GM21717 (cell line): ENCODE measurements around the gene BACE2.

ENCODE experiments used
- ATAC-seq: cut with Tn5 transposase; IDR thresholded peaks from one replicate; pipeline ENCODE4 v1.9.1; 2021; ENCODE audit warnings: mild to moderate bottlenecking, moderate library complexity; ENCODE audit not compliant: unreplicated experiment

The BACE2 gene

DNA sequence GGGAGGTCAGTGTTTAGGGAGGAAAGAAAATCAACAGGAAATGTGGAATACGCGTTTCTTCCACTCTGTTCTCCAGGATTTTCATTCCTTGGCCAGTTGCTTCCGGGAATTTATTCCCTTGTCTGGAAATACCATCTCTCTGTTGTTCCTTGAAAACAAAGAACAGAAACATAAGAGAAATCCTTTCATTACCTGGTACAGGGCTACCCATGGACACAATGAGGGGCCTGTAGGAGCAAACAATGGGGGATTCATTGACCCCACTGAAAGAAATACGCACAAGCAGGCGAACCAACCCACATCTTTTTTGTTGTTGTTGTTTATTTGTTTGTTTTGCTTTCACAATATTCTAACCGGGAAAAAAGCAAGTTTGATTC is 20.0 kb upstream of the BACE2 start:
- no peak for ATAC-seq

DNA sequence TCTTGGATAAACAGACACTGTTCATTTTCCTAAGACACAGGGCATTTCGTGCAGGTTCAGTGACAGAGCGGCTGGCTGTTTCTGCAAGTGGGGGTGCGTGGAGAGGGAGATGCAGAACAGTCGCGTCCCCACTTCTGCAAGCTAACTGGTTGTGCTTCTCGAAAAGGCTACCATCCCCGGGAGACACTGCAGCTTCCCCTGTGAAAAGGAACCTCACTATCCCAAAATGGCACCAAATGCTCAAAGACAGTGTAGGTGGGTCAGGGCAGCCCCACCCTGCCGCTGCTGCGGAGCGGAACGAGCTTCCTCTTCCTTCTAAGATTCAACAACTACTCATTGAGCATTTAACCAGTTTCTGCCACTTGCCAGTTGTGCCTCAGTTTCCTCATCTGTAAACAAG is 19.2 kb upstream of the BACE2 start:
- no peak for ATAC-seq

DNA sequence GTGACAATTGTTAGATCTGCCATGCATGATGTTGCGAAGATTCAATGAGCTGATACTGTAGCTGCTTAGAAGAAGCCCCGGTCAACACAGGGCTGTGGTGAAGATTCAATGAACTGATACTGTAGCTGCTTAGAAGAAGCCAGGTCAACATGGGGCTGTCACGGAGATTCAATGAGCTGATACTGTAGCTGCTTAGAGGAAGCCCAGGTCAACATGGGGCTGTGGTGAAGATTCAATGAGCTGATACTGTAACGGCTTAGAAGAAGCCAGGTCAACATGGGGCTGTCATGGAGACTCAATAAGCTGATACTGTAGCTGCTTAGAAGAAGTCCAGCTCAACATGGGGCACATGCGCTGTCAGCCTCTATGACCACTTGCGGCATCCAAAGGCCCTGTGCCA is 18.8 kb upstream of the BACE2 start:
- ATAC-seq = no peak

DNA sequence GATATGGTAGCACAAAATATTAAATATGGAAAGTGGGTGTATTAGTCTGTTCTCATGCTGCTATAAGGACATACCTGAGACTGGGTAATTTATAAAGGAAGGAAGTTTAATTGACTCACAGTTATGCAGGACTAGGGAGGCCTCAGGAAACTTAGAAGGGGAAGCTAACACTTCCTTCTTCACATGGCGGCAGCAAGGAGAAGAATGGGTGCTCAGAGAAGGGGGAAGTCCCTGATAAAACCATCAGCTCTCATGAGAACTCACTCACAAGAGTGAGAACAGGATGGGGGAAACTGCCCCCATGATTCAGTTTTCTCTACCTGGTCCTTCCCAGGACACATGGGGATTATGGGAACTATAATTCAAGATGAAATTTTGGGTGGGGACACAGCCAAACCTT is 15.8 kb upstream of the BACE2 start:
- ATAC-seq = no peak

DNA sequence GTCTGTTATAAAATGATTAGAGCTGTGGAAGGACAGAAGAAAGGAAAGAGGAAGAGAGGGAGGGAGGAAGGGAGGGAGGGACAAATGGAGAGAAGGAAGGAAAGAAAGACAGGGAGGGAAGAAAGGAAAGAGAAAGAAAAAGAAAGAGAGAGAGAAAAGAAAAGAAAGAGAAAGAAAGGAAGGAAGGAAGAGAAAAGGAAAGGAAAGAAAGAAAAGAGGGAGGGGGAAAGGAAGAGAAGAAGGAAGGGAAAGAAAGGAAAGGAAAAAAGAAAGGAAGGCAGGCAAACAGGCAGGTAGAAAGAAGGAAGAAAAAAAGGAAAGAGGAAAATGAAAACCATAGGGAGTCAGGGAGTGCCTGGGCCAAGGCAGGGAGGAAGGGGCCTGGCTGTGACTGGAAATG is 14.5 kb upstream of the BACE2 start:
- no peak for ATAC-seq

DNA sequence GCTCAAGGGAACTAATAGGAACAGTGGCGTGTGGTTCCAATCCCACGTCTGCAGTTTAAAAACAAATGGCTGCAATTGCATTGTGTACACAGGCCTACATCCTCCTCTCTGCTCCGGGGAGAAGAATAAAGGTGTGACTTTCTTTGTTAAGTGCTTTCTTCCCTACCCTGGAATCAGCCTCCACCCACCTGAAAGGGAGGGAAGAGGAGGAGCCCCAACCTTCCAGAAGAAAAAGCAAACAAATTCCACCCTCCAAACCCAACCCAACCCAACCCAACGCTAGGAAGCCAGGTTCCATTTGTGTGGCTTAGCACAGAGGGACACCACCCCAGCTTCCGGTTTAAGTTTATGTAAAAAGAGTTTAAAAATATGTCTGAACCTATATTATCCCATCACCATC is 11.8 kb upstream of the BACE2 start:
- ATAC-seq = no peak

DNA sequence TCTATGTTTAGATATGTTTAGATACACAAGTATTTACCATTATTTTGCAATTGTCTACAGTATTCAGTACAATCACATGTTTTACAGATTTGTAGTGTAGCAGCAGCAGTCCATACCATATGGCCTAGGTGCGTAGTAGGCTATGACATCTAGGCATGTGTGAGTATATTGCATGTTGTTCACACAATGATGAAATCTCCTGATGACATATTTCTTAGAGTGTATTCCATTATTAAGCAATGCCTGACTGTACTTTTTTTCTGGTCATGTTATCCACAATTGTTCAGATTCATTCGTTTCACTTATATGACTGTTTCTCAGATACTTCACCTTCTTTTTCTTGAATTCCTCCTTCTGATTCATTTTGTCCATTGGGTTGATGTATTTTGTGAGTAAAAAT is 9.9 kb upstream of the BACE2 start:
- no peak for ATAC-seq

DNA sequence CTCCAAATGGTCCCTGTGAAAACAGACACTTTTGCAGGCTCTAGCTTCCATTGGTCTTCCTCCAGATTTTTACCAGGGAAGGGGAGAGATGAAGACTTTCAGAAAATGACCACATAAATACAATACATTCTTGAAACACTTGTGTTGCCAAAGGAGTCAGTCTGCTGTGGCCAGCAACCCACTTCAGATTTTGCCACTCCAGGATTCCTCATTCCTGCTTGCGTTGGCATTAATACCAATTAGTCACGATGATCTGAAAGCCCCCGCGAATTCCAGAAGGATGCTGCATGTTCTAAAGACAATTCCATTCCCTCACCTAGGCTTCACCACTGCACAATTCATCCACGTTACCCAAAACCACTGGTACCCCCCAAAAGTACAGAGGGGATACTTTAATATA is 7.9 kb upstream of the BACE2 start:
- ATAC-seq = no peak

DNA sequence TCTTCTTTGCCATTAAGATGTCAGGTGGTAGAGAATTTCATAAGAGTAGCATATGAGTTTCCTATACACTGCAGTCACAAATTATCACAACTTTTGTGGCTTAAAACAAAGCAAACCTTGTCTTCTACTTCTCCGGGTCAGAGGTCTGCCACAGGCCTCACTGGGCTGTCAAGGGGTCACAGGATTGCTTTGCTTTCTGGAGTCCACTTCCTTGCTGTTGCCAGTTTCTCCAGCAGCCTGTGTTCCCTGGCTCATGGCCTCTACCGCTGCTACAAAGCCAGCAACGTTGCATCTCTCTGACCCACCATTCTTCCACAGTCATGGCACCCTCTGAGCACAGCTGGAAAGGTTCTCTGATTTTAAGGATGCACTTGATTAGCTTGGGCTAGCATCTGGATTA is 6.5 kb upstream of the BACE2 start:
- ATAC-seq = no peak

DNA sequence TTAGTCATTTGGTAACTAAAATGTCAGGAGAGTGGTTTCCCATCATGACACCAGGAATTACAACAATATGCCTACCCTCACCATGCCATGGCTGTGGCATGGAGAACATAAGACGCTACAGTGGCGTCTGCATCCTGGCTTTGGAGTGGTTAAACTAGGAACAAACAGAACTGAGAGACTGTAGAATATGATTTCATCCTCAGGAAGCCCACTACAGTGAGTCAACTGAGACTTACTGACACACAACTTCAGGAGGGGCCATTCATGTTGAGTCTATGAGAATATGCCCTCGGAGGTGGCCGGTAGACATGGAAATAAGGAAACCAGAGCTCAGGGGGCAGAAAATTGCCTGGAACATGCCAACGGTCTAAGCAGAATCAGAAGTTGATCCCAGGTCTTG is 5.9 kb upstream of the BACE2 start:
- ATAC-seq = no peak

DNA sequence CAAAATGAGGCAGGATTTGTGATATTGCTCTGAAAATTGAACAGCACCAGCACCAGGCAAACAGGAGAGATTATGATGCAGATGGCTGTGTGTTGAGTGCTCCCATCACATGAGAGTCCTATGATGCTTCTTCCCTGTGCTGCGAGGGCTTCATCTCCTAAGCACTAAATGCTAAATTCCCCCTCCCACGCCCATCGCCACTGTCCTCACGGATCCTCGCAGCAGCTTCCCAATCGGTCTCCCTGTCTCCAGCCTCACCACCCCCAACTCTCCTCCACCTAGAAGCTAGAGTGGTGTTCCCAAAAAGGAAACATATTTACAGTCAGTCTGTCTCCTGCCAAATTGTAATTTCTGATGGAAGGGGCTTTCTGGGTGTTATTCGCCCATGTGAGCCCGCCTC is 4.9 kb upstream of the BACE2 start:
- no peak for ATAC-seq

DNA sequence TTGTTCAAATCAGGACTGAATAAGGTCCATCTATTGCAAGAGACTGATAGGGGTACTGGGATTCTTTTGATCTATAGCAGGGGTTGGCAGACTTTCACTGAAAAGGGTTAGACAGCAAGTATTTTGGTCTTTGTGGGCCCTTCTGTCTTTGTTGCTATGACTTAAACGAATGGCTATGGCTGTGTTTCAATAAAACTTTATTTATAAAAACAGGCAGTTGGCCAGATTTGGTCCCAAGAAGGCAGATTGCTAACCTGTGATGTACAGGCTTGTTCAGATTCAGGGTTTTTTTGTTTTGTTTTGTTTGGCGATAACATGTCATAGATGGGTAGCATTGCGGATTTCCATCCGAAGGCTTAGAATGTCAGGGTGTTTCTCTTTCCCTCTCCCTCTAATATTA is 3.9 kb upstream of the BACE2 start:
- no peak for ATAC-seq

DNA sequence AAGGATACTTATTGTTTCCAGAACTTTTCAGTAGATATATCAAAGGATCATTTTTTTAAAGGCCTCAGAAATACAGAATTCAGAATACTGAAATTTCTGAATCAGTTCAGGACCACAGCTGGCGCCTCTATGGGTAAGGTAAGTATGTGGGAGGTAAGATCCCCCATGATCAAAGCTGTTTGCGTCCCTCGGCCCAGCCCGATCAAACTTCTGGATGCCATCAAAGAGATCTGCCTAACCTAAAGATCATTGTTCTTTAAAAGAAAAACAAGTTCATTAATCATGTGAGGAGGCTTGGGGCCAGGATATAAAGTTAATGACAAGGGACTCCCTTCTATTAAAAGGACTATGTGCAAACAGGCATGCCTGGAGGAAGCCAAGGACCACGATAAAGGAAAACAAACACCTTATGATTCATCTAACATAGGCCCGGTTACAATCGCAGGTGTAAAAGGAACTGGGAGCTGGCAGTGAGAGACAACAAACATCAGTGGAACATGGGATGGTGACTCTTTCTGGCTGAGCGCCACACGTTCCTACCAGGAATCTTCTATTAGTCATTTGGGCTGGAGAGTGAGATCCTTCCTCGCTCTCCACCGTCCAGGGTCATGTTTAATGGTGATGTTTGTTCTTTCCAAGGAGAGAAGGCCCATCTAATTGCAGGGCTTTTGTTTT is 2.8 kb upstream of the BACE2 start:
- ATAC-seq = no peak

DNA sequence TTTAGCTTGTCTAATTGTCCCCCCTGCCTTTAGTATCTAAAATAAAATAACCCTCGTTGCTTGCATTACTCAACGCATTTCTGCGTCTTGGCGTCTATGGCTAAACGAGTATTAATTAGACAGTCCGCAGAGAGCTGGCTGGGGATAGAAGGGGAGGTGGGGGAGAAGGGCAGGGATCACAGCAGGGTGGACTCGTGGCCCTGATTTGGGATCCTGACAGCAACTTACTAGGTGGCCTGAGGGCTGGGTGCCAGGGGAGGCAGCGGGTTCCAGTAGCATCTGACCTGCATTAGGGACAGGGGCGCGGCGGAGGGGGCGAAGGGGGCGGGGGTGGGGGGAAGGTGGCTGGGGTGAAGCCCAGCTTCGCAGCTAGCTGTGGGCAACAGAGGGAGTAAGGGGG is 1.1 kb upstream of the BACE2 start:
- ATAC-seq = no peak

DNA sequence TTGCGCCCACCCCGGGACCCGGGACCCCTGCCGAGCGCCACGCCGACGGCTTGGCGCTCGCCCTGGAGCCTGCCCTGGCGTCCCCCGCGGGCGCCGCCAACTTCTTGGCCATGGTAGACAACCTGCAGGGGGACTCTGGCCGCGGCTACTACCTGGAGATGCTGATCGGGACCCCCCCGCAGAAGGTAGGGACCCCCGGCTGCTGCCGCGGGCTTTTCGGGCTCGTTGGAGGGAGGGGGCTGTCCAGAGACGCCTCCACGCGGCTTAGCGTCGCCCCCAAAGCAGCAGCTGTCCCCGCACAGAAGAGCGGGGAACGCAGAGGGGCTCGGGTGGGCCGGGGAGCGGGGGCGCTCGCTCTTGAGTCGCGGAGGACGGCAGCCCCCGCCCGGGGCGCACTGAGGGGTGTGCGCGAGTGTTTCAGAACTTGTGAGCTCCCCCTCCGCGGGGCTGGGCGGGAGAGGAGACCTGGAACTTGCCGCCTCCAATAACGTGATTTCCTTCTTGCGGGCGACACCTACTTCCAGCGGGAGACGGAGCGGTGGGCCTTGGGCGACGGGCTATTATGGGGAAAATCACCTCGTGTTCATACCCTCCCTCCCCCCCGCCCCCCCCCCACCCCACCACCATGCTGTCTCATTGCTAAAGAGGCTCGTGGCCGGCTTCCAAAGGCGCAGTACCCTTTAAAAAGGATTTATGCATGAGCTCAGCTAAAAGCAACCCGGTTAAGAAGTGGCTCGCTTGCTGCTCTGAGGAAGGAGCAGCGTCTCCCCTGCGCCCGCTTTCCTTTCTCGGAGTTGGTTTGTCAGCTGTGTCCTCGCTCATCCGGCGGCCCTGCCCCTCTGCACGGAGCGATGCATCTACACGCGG is 664 bp downstream of the BACE2 start:
- ATAC-seq = no peak

DNA sequence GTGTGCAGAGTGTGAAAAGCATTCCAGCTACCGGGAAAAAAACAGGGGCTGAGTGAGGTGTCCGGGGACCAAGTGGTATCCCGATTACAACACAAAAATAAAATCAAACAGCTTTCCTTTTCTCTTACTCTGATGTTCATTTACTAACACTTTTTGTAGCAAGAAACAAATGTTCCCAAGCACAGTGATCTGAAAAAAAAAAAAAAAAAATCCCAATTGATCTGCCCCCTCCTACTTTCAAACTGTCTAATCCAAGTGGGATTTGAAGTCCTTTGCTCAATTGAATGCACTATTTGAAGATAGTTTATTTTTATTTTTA is 1.3 kb downstream of the BACE2 start:
- ATAC-seq = no peak

DNA sequence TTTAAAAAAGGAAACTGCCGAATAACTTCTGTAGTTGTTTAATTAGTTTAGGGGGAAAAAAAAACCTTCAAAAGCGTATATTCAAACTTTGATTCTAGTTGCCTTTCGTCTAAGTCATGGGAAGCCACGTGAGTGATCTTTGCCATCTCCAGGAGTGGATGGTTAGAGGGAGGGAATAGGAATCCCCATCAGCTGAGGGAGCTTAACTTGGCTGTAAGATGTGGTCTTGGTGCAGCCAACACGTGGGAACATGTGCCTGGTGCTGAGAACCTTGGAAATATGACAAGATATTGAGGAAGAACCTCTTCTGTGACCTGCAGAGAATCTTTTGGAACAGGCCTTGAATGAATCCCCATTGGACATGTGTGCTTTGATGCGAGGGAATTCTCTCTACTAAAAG is 1.7 kb downstream of the BACE2 start:
- no peak for ATAC-seq

DNA sequence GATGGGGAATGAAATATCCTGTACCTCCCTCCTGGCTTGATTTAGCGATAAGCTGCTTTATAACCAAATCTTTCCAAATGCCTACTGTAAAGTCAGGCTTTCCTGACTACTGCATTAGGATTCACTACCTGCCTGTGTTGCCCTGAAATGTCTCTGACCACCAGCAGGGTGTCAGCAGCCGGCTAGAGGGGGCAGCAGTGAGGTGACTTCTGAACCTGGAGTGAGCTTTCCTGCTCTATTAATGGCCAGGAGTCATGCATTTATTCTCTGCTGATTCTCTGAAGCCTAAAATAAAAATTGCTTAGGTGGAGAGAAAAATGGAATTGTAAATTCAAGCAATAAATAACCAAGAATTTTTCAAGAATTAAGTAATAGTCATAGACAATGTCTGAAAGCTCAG is 2.5 kb downstream of the BACE2 start:
- ATAC-seq = no peak

DNA sequence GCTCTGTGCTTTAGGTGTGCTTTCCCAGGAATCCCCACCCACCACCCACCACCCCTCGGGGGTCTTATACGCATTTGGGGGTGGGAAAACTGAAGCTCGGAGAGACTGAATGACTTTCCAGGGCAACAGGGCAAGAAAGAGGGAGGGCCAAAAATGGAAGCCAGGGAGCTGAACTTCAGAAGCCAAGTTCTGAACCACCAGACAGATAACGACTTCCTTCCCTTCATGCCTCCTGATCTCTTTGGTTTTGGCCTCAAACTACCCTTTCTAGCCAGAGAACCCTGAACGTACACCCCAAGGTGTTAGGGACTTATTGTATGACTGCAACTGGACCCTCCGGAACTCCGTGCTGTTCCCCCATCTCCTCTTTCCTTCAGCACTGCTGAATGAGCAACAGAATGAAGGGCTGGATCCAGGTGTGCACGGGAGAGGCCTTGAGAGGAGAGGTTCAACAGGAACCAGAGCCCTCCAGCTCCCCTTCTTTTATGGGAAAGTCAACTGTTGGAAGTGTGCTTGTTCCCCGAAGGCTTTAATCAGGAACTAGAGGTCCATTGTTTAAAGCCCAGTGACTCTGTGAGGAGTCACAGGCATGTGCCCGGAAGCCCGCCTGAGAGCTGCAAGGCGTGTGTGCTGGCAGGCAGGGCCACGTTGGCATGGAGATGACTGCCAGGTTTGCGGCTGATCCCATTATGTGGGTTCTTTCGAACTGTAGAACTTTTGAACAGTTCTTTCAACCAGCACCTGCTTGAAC is 3.1 kb downstream of the BACE2 start:
- no peak for ATAC-seq

DNA sequence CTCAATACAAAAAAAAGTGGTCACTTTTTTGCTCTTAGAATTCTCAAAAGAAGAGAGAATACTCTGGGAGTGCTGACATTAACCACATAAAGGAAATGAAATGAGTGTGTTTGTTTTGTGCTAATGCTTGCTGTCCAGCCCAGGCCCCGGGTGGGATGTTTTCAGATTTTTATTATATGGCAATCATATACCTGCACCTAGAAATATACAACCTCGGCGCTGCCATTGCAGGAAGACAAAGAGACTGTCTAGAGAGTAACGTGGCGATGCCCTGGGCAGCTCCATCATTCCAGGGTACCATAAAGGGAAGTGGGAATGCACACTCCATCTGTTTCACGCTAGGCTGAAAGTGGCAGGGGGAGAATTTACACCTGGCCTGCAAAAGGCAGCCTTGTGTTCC is 7.1 kb downstream of the BACE2 start:
- ATAC-seq = no peak

DNA sequence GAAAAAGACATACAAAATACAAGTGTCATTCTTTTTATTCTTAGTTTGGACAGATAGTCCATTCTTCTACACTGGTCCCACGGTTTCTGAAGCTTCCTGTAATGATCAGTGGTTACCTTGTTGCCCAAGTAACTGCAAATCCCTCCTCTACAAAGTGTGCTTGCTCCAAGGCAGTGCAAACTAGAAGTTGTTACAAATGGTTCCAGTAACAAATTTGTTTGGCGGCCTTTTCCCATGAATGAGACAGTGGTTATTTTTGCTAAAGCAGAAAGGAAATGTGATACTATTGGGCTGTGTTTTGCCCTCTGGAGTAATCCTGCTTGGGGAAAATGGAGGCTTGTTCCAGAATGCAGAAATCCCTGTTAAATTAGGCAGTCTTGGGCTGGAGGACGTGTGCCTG is 8.9 kb downstream of the BACE2 start:
- no peak for ATAC-seq

DNA sequence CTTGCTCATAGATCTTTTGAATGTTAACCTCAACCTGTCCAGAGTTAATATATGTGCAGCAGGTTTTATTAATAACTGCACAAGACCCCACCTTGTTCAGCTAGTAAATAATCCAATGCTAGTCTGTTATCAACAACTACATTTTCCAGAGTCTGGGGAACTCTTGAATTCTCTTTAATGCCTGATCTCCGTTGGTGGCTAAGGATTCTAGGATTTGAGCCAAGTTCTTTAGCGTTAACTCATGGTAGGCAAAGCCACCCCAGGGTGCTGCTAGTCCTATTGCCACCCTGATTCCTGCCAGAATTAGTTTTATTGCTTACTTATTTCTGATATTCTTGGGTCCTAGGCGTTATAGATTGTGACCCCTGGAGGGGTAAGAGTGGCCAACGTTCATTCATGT is 12.8 kb downstream of the BACE2 start:
- no peak for ATAC-seq
